HepG2 (cell line): ENCODE measurements around the gene HADHA. TPM values are rescaled to one million over a fixed set of nuclear protein-coding genes. Genes with fewer than 3 reads are reported as not detected.

Experiments used
- DNMT1 ChIP-seq: sonication (generic); formaldehyde crosslinking; IDR thresholded peaks from 2 replicates; pipeline ENCODE4 v1.5.1; 2020; ENCODE audit warnings: mild to moderate bottlenecking, missing genetic modification reagents
- ELF1 ChIP-seq: sonication (generic); formaldehyde crosslinking; IDR thresholded peaks from 2 replicates; pipeline ENCODE4 v1.4.0; 2020; ENCODE audit warnings: missing genetic modification reagents
- GLI4 ChIP-seq: sonication (generic); formaldehyde crosslinking; IDR thresholded peaks from 2 replicates; pipeline ENCODE4 v1.5.1; 2020; ENCODE audit warnings: missing genetic modification reagents, mild to moderate bottlenecking, moderate library complexity, borderline replicate concordance
- GLMP ChIP-seq: sonication (generic); formaldehyde crosslinking; IDR thresholded peaks from 2 replicates; pipeline ENCODE4 v1.9.0; 2021; ENCODE audit warnings: missing genetic modification reagents, mild to moderate bottlenecking, borderline replicate concordance
- ISL2 ChIP-seq: sonication (generic); formaldehyde crosslinking; IDR thresholded peaks from 2 replicates; pipeline ENCODE4 v1.5.0; 2020; ENCODE audit warnings: missing genetic modification reagents
- MTF1 ChIP-seq: sonication (generic); formaldehyde crosslinking; IDR thresholded peaks from 2 replicates; pipeline ENCODE4 v1.5.0; 2020; ENCODE audit warnings: missing genetic modification reagents
- MYC ChIP-seq: sonication (generic); formaldehyde crosslinking; IDR thresholded peaks from 2 replicates; pipeline ENCODE4 v1.9.0; 2021; ENCODE audit warnings: missing genetic modification reagents, borderline replicate concordance
- NCOR1 ChIP-seq: fragments of 200-600 bp; sonication (generic); IDR thresholded peaks from 2 replicates; pipeline ENCODE4 v1.7.0; 2017; ENCODE audit warnings: antibody characterized with exemption, low read length, borderline replicate concordance
- PAF1 ChIP-seq: IDR thresholded peaks from 2 replicates; pipeline ENCODE4 v1.6.1; 2016; ENCODE audit warnings: missing genetic modification reagents, missing compliant biosample characterization
- PAX8 ChIP-seq: sonication (generic); formaldehyde crosslinking; IDR thresholded peaks from 2 replicates; pipeline ENCODE4 v1.8.0; 2022; ENCODE audit warnings: mild to moderate bottlenecking, missing genetic modification reagents, borderline replicate concordance
- PPARG ChIP-seq: conservative IDR thresholded peaks from 2 replicates; pipeline ENCODE4 v1.6.1; 2016; ENCODE audit warnings: missing biosample characterization, missing genetic modification reagents
- SOX13 ChIP-seq, 3 experiments: fragments of 450-650 bp in 1 of 3; sonication (generic) in 1 of 3; formaldehyde crosslinking in 1 of 3; IDR thresholded peaks in 2 of 3; conservative IDR thresholded peaks in 1 of 3; 2 replicates each; pipeline versions ENCODE4 v1.5.0 to v1.6.1; 2016 to 2020; ENCODE audit warnings: antibody characterized with exemption in 1 of 3, mild to moderate bottlenecking in 1 of 3, missing compliant biosample characterization in 1 of 3, missing genetic modification reagents in 1 of 3, moderate library complexity in 1 of 3
- SOX5 ChIP-seq: IDR thresholded peaks from 2 replicates; pipeline ENCODE4 v1.6.1; 2016; ENCODE audit warnings: borderline replicate concordance
- ZNF143 ChIP-seq: sonication (generic); formaldehyde crosslinking; IDR thresholded peaks from 2 replicates; pipeline ENCODE4 v1.4.0; 2020; ENCODE audit warnings: missing genetic modification reagents
- ZNF589 ChIP-seq: sonication (generic); formaldehyde crosslinking; conservative IDR thresholded peaks from 2 replicates; pipeline ENCODE4 v1.8.0; 2022; ENCODE audit warnings: mild to moderate bottlenecking, moderate library complexity, missing genetic modification reagents
- ZNF720 ChIP-seq: sonication (generic); formaldehyde crosslinking; IDR thresholded peaks from 2 replicates; pipeline ENCODE4 v1.4.0; 2020; ENCODE audit warnings: missing genetic modification reagents
- ZSCAN22 ChIP-seq: sonication (generic); formaldehyde crosslinking; IDR thresholded peaks from 2 replicates; pipeline ENCODE4 v1.4.0; 2020; ENCODE audit warnings: mild to moderate bottlenecking, missing genetic modification reagents
- polyA plus RNA-seq, 8 experiments: library from polyadenylated mRNA; depleted of rRNA in 3 of 8; stranded (reverse) in 7 of 8; unstranded in 1 of 8; fragments of >200 nt; fragmentation: Illumina TruSeq in 4 of 8; extraction: Trizol in 4 of 8; gene quantifications; 2 replicates each; pipeline versions ENCODE4 v1.2.1 to v1.2.3, GENCODE V29; 2011 to 2016; ENCODE audit warnings: low read depth in 4 of 8, missing spikeins in 1 of 8, mixed read lengths in 1 of 8; ENCODE audit not compliant: insufficient read depth in 1 of 8
- total RNA-seq, 5 experiments: library from RNA; depleted of rRNA; stranded (reverse); fragments of >200 nt; fragmentation: Illumina TruSeq; extraction: Trizol; gene quantifications; 2 replicates each; pipeline ENCODE4 v1.2.3, GENCODE V29; 2016; ENCODE audit warnings: low read depth in 1 of 5
- TF ChIP-seq, protein P1 (sequence below): sonication (generic); formaldehyde crosslinking; IDR thresholded peaks from 2 replicates; pipeline ENCODE4 v1.9.0; 2021; ENCODE audit warnings: missing genetic modification reagents, borderline replicate concordance
- TF ChIP-seq, protein P2 (sequence below): sonication (generic); formaldehyde crosslinking; IDR thresholded peaks from 2 replicates; pipeline ENCODE4 v1.5.0; 2020; ENCODE audit warnings: missing genetic modification reagents

The HADHA gene
- total and polyA plus RNA-seq, 2 of the 13 experiments (the other 11 are each of a cell fraction or from before 2014, with no cell fraction given) = 102 to 270 TPM

- TF ChIP-seq MYC (peak; percentile 73; the same call in 1 of the 2 replicates), ZSCAN22 (no peak), GLMP (CRISPR knock-in tag) (no peak), PAF1 (no peak), ZNF720 (no peak; the same call in 1 of the 2 replicates), DNMT1 (CRISPR knock-in tag) (peak; percentile 67; the same call in 1 of the 2 replicates), ISL2 (peak; percentile 81; the same call in 1 of the 2 replicates), MTF1 (CRISPR knock-in tag) (no peak; the same call in 1 of the 2 replicates), GLI4 (peak; percentile 13; the same call in 1 of the 2 replicates), NCOR1 (peak; percentile 94), SOX5 (CRISPR knock-in tag) (peak; percentile 41; the same call in 1 of the 2 replicates), SOX13 (IDR thresholded peaks at IDR 0.05) (peak; percentile 41; the same call in 1 of the 2 replicates), SOX13 (CRISPR knock-in tag; conservative IDR thresholded peaks at IDR 0.05 in 1 of 2, IDR thresholded peaks at IDR 0.05 in 1 of 2) (peak in 1 of 2 experiments; percentile 65; a peak in 1 of 4 replicates), ELF1 (CRISPR knock-in tag) (peak; percentile 59; the same call in 1 of the 2 replicates), PPARG (CRISPR knock-in tag) (peak; percentile 87), PAX8 (CRISPR knock-in tag) (no peak), ZNF589 (peak; percentile 28; the same call in 1 of the 2 replicates), ZNF143 (CRISPR knock-in tag) (peak; percentile 34; the same call in 1 of the 2 replicates)
- TF ChIP-seq, protein P1, sequence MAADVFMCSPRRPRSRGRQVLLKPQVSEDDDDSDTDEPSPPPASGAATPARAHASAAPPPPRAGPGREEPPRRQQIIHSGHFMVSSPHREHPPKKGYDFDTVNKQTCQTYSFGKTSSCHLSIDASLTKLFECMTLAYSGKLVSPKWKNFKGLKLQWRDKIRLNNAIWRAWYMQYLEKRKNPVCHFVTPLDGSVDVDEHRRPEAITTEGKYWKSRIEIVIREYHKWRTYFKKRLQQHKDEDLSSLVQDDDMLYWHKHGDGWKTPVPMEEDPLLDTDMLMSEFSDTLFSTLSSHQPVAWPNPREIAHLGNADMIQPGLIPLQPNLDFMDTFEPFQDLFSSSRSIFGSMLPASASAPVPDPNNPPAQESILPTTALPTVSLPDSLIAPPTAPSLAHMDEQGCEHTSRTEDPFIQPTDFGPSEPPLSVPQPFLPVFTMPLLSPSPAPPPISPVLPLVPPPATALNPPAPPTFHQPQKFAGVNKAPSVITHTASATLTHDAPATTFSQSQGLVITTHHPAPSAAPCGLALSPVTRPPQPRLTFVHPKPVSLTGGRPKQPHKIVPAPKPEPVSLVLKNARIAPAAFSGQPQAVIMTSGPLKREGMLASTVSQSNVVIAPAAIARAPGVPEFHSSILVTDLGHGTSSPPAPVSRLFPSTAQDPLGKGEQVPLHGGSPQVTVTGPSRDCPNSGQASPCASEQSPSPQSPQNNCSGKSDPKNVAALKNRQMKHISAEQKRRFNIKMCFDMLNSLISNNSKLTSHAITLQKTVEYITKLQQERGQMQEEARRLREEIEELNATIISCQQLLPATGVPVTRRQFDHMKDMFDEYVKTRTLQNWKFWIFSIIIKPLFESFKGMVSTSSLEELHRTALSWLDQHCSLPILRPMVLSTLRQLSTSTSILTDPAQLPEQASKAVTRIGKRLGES (CRISPR knock-in tag) = peak; percentile 78; the same call in 1 of the 2 replicates
- TF ChIP-seq, protein P2, sequence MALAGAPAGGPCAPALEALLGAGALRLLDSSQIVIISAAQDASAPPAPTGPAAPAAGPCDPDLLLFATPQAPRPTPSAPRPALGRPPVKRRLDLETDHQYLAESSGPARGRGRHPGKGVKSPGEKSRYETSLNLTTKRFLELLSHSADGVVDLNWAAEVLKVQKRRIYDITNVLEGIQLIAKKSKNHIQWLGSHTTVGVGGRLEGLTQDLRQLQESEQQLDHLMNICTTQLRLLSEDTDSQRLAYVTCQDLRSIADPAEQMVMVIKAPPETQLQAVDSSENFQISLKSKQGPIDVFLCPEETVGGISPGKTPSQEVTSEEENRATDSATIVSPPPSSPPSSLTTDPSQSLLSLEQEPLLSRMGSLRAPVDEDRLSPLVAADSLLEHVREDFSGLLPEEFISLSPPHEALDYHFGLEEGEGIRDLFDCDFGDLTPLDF = peak; percentile 86; the same call in 1 of the 2 replicates
Measured at GRCh38 chr2:26244309-26245230, at the start of gene HADHA, which contains the start of gene HADHB (continued).
